NB4 (cell line): ENCODE results near the gene RASIP1.

Experiments
- CTCF ChIP-seq: IDR thresholded peaks from one replicate; pipeline ENCODE4 v1.5.1; 2012; ENCODE audit warnings: low read depth, low read length
- MAX ChIP-seq: IDR thresholded peaks from 2 replicates; pipeline ENCODE4 v1.6.1; 2011; ENCODE audit warnings: low read depth, low read length
- MYC ChIP-seq: IDR thresholded peaks from 2 replicates; pipeline ENCODE4 v1.6.1; 2011; ENCODE audit warnings: low read depth, low read length
- POLR2A ChIP-seq: IDR thresholded peaks from 2 replicates; pipeline ENCODE4 v1.6.1; 2011; ENCODE audit warnings: mild to moderate bottlenecking; ENCODE audit not compliant: insufficient read length; ENCODE audit errors: extremely low read depth

GRCh38 chr19:48703316-48703715, 37.1 kb downstream of the RASIP1 start:
- TF ChIP-seq MAX (no peak), POLR2A (no peak), CTCF (no peak), MYC (no peak)
